ENCODE measurements around the gene BBS9.

Gene BBS9

DNA sequence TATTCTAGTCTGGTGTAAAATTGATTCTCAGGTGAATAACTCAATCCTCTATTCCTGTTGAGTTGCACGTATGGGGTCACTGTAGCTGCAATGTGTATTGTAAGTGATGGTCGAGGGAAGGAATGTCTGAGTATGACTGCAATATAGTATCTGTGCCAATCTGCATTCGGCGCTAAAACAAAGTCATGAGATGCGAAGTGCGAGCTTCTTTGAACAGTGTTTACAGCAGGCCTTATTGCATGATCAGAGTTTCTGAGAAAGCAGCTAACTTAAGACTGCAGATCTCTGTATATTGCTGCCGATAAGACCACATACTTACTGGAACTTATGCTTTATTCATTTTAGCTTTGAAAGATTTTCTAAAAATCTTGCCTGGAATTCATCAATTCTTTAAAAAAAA is 434.3 kb downstream of the BBS9 start:
- DNase-seq, result no peak

- DNase-seq, result no peak
These were observed 448.8 kb downstream of the BBS9 start for GRCh38 chr7:33578166-33578565.

GRCh38 chr7:33578881-33579672 is 449.7 kb downstream of the BBS9 start:
- no peak for DNase-seq

GRCh38 chr7:33579673-33579960 is 450.3 kb downstream of the BBS9 start:
- no peak for DNase-seq

DNA sequence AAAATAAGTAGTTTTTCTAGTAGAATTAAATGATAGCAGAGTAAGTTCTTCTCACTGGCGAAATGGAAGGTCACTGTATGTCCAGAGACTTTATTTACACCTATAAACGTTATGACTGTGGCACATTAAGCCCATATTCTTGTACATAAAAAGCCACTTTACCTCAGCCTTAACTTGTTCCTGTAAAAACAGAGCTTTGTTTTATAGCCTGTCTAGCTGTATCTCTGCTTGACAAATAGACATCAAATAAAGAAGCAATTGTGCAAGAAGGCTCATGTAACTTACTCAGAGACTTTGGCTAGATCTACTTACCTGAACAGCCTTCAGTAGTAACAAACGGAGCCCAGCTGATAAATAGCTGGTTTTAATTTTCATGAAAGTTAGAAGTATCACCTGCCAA is 451.9 kb downstream of the BBS9 start:
- no peak for DNase-seq

- DNase-seq, result no peak
These were observed 452.7 kb downstream of the BBS9 start for GRCh38 chr7:33582104-33582503.

DNA sequence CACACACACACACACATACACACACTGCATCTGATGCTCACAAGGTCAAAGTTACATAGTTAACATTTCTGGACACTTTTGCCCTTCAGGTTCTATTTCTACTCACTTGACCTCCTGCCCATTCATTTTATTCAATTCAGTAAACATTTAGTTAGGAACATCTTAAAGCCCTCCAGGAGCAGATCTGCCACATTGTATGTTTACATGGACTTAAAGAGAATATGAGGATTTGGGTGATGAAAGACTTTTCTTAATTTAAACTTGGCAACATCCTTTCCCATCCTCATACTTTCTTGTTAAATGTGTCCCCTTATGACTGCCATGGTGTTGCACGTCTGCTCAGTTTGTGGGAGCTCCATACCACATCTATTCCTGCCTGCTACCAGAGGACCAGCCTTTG is 453.2 kb downstream of the BBS9 start:
- DNase-seq, result no peak

DNA sequence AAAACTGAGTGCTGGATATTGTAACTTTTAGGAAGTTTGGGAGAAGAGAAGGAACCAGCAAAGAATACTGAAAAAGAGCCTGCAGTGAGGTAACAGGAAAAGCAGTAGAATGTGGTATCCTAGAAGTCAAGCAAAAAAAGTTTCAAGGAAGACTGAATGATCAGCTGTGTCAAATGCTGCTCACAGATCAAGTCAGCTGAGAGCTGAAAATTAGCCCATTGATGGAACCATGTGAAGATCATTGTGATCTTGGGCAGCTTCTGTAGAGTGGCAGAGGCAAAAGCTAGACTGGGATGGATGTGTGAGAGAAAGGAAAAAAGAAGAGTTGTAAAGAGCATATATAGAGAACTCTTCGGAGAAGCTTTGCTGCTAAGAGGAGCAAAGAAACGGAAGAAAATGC is 460.5 kb downstream of the BBS9 start:
- DNase-seq, result no peak

DNA sequence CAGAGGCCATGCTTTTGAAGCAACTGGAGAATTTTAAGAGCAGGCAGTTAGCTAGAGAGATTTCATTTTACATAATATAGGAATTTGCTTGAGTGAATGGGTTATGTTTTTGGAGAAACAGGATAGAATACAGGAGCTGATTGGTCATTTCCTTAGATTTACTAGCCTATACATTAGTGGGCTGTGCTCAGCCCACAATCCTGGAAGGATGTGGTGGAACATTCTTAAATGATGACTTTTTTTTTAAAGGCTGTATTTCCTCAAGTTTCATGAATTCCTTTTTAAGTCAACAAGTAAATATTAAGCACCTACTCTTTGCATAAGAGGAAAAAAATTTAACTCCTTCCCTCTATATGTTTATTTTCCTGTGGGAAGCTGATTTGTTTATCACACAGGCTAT is 461.6 kb downstream of the BBS9 start:
- DNase-seq, result no peak

- DNase-seq, result no peak
These were observed 462.1 kb downstream of the BBS9 start for GRCh38 chr7:33591490-33591889.

GRCh38 chr7:33592718-33593117 is 463.4 kb downstream of the BBS9 start:
- no peak for DNase-seq

DNA sequence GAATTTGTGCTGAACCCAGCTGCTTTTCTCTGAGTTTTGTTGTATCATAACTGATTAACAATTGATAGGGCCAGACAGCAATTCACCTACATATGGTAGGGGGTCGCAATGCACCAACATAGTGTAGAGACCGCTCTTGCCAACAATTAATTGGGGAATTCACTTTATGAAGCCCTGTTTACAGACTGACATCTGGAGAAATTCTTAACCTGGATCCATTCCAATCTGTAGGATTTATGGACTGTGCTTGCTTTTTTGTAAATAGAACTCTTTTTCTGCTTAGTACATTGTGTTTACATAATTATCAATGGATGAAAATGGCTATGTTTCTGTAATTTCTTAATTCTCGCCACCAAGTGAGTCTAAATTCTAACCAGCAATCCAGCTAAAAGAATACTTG is 464.2 kb downstream of the BBS9 start:
- DNase-seq, result no peak

DNA sequence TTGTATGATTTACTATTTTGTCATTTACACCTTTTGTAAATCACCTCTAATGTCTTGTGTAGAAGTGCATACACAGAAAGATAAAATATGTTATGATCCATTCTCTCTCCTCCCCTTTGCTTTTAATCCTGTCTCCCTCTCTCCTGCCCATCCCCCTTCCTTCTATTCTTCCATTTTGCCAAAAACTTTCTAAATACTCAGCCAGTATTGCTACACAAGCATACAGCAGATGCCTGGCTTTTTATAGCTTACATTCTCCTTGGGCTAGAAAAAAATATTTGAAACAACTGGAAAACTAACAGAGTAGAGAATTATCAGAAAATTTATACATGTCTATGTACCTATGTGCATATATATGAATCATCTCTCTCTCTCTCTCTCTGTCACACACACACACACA is 467.3 kb downstream of the BBS9 start:
- DNase-seq, result no peak

- no peak for DNase-seq
These were observed 467.8 kb downstream of the BBS9 start for GRCh38 chr7:33597181-33597580.

- no peak for DNase-seq
These were observed 471.7 kb downstream of the BBS9 start for GRCh38 chr7:33601101-33601500.

DNA sequence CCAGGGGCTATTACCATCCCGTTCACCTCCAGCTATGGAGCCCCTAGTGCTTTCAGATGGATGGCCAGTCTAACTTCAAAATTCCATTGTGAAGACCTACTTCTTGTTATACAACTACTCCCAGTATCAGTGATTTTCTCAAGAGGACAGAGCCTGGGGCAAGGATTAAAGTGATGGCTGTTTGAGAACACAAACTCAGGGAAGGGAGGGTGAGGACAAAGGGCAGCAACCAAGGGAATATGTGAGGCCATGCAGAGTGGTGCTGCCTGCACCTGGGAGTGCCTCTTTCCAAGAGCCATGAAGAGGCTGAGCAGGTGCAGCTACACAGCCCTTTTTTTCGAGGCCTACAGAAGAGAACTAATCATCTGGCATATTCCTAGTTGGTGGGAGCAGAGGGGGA is 472.5 kb downstream of the BBS9 start:
- no peak for DNase-seq

GRCh38 chr7:33604056-33604455 is 474.7 kb downstream of the BBS9 start:
- no peak for DNase-seq

GRCh38 chr7:33610918-33611317 is 481.6 kb downstream of the BBS9 start:
- no peak for DNase-seq

GRCh38 chr7:33612442-33612841 is 483.1 kb downstream of the BBS9 start:
- DNase-seq, result no peak

DNA sequence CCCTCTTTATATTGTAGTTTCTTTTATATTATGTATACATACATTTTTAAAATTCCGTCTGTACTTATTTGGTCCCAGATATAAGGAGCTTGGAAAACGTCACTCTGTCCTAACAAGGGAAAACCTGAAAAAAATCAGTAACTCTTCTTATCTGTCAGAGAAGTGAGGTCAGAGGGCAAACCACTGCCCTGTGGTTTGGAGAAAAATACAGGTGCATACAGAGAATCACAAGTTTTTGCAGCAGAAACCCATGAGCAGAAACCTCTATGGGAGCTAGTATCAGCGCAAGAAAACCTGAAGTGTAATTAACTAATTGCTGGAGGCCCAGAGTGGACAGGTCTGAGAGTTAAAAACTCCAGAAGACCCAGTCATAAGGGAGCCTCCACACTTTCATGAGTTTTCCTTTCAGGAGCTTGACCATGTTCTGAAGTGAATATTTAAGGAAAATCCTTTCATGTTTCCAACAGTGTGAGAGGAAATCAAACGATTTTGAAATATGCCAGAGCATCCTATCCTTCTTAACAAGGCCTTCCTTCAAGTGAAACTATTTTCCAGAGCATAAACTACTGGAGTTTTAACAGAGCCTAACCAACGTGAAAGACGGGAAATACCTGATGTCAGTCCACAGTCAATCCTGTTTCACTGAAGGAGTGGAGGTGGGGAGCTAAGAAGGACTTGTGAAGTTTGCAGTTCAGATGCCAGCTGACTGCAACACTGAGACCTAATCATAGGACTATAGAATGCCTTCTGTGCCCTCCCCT is 485.2 kb downstream of the BBS9 start:
- no peak for DNase-seq

GRCh38 chr7:33616752-33617151 is 487.4 kb downstream of the BBS9 start:
- no peak for DNase-seq

DNA sequence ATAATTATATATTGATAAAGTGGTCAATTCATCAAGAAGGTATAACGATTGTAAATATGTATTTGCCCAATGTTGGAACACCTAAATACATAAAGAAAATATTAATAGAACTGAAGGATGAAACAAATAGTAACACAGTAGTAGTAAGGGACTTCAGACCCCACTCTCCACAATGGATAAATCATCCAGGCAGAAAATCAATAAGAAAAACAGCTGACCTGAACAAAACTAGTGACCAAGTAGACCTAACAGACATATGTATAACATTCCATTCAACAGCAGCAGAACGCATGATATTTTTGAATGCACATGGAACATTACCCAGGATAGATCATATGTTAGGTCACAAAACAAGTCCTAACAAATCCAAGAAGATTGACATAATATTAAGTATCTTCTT is 489.9 kb downstream of the BBS9 start:
- DNase-seq, result no peak

- DNase-seq, result no peak
These were observed 493.9 kb downstream of the BBS9 start for GRCh38 chr7:33623267-33623666.

GRCh38 chr7:33624215-33624614 is 494.9 kb downstream of the BBS9 start:
- no peak for DNase-seq

- DNase-seq, result no peak
These were observed 497.5 kb downstream of the BBS9 start for GRCh38 chr7:33626869-33627268.
